KMS-11 (cell line): ENCODE results near the gene BACE2.

Experiments used
- H2AFZ ChIP-seq: fragments of 200-600 bp; sonication (generic); 2 replicates; pipeline ENCODE4 v1.6.1; 2016; ENCODE audit warnings: antibody characterized with exemption, mixed run types, low read depth
- H3K27ac ChIP-seq: fragments of 200-600 bp; sonication (generic); 2 replicates; pipeline ENCODE4 v1.6.1; 2016; ENCODE audit warnings: mild to moderate bottlenecking, mixed run types
- H3K27me3 ChIP-seq: fragments of 200-600 bp; sonication (generic); 2 replicates; pipeline ENCODE4 v1.6.1; 2017; ENCODE audit warnings: mild to moderate bottlenecking, low read depth, mixed run types, moderate library complexity; ENCODE audit not compliant: insufficient read depth
- H3K36me3 ChIP-seq: fragments of 200-600 bp; sonication (generic); 2 replicates; pipeline ENCODE4 v1.6.1; 2017; ENCODE audit warnings: mild to moderate bottlenecking, mixed run types; ENCODE audit not compliant: insufficient read depth
- H3K4me1 ChIP-seq: fragments of 200-600 bp; sonication (generic); 2 replicates; pipeline ENCODE4 v1.6.1; 2016; ENCODE audit warnings: mild to moderate bottlenecking, low read depth, mixed run types; ENCODE audit not compliant: poor library complexity, severe bottlenecking
- H3K4me2 ChIP-seq: fragments of 200-600 bp; sonication (generic); 2 replicates; pipeline ENCODE4 v1.7.0; 2016; ENCODE audit warnings: mild to moderate bottlenecking, mixed run types
- H3K4me3 ChIP-seq: fragments of 200-600 bp; sonication (generic); IDR thresholded peaks from 2 replicates; pipeline ENCODE4 v1.6.1; 2017; ENCODE audit warnings: low read depth, low read length, mixed read lengths; ENCODE audit not compliant: insufficient read depth
- H3K79me2 ChIP-seq: fragments of 200-600 bp; sonication (generic); 2 replicates; pipeline ENCODE4 v1.6.1; 2016; ENCODE audit warnings: low read depth, mixed run types; ENCODE audit not compliant: insufficient read depth
- H3K9ac ChIP-seq: fragments of 200-600 bp; sonication (generic); 2 replicates; pipeline ENCODE4 v1.6.1; 2016; ENCODE audit warnings: mild to moderate bottlenecking, mixed run types
- H4K20me1 ChIP-seq: fragments of 200-600 bp; sonication (generic); 2 replicates; pipeline ENCODE4 v1.6.1; 2016; ENCODE audit warnings: mild to moderate bottlenecking, mixed run types; ENCODE audit not compliant: insufficient read depth
- TF ChIP-seq, protein P1 (sequence below): fragments of 200-600 bp; sonication (generic); conservative IDR thresholded peaks from 2 replicates; pipeline ENCODE4 v1.6.1; 2017; ENCODE audit warnings: low read depth, mild to moderate bottlenecking, antibody characterized with exemption, low read length, moderate library complexity, mixed read lengths

The BACE2 gene

DNA sequence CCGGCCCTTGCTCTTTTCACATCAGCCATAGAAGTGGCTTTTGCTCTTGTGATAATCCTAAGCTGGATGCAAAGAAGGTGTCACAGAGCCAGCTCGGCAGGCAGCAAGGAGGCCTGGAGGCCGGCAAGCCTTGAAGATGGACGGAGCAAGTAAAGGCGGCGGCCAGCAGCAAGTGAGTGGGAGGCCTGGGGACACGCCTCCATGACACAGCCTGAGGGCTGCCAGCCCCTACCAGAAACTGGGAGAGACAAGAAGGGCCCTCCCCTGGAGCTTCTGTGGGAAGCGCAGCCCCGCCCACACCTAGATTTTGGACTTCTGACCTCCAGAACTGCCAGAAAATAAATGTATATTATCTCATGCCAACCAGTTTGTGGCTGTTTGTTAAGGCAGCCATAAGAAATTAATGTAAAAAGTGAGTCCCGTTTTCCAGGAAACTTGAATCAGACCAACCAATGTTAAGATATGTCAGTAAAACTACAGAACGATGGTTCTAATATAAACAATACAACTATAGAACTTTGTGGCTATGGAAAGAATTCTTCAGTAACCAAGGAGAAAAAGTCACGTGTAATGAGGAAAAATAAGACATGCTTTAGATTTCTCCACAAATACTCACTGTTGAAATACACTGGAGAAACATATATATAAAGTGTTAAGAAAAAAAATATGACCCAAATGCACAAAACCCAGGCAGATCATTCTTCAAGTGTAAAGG lies 49.9 kb downstream of the BACE2 start:
- H3K4me2 ChIP-seq = no peak overlapping the region
- H3K27ac ChIP-seq = no peak overlapping the region

DNA sequence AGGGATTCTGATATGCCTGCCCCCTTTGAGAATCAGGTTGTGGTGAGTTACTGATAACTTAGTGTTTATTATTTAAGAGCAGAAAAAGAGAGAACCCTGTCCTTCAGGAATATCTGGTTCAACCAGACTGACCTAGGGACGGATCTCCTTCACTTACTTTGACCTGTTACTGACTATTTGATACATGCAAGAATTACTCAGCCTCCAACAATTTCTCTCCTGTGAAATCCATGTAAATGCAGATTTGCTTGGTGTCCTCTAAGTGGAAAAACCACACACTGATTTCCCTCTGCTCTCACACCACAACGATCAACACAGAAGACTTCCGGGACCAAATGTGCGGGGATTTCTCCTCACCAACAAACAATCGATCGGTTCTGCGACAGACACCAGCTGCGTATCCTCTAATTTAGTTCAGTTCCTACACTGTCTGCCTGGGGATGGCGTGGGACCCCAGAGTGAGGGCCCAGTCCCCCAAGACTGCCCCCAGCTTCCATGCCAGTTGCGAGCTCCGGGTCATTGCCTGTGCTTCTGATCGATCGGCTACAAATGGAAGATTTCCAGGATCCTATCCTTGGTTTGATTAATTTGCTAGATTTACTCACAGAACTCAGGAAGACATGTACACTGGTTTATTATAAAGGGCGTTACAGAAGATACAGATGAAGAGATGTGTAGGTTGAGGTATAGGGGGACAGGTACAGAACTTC lies 51.7 kb downstream of the BACE2 start:
- H4K20me1 ChIP-seq = no peaks in the 10 kb centered on the region
- no peak overlapping the region for H3K4me3 ChIP-seq
- H2AFZ ChIP-seq = no peak overlapping the region
- TF ChIP-seq, protein P1, sequence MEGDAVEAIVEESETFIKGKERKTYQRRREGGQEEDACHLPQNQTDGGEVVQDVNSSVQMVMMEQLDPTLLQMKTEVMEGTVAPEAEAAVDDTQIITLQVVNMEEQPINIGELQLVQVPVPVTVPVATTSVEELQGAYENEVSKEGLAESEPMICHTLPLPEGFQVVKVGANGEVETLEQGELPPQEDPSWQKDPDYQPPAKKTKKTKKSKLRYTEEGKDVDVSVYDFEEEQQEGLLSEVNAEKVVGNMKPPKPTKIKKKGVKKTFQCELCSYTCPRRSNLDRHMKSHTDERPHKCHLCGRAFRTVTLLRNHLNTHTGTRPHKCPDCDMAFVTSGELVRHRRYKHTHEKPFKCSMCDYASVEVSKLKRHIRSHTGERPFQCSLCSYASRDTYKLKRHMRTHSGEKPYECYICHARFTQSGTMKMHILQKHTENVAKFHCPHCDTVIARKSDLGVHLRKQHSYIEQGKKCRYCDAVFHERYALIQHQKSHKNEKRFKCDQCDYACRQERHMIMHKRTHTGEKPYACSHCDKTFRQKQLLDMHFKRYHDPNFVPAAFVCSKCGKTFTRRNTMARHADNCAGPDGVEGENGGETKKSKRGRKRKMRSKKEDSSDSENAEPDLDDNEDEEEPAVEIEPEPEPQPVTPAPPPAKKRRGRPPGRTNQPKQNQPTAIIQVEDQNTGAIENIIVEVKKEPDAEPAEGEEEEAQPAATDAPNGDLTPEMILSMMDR = no peak
- no peak overlapping the region for H3K4me2 ChIP-seq
- H3K36me3 ChIP-seq = no peaks in the 10 kb centered on the region
- H3K27me3 ChIP-seq = no peaks in the 10 kb centered on the region
- H3K27ac ChIP-seq = no peak overlapping the region
- H3K9ac ChIP-seq = no peak overlapping the region
- no peaks in the 10 kb centered on the region for H3K79me2 ChIP-seq
- H3K4me1 ChIP-seq = peaks cover 20% of the 10 kb centered on the region

More for the DNA sequence above, 49.9 kb downstream of the BACE2 start:
- H3K9ac ChIP-seq = no peak overlapping the region
- no peaks in the 10 kb centered on the region for H3K36me3 ChIP-seq
- H3K4me3 ChIP-seq = no peak overlapping the region
- H3K27me3 ChIP-seq = no peaks in the 10 kb centered on the region
- H4K20me1 ChIP-seq = no peaks in the 10 kb centered on the region
- TF ChIP-seq, protein P1 = no peak
- H2AFZ ChIP-seq = no peak overlapping the region
- H3K4me1 ChIP-seq = peaks cover 20% of the 10 kb centered on the region
- H3K79me2 ChIP-seq = no peaks in the 10 kb centered on the region

- TF ChIP-seq, protein P1 = no peak
- Histone ChIP-seq H3K4me2 (no peak overlapping the region), H3K36me3 (no peaks in the 10 kb centered on the region), H3K79me2 (no peaks in the 10 kb centered on the region), H4K20me1 (no peaks in the 10 kb centered on the region), H3K9ac (no peak overlapping the region), H2AFZ (no peak overlapping the region), H3K4me3 (no peak overlapping the region), H3K27me3 (no peaks in the 10 kb centered on the region), H3K4me1 (peaks cover 16% of the 10 kb centered on the region), H3K27ac (no peak overlapping the region)
These were observed 52.3 kb downstream of the BACE2 start for GRCh38 chr21:41220208-41220733.

DNA sequence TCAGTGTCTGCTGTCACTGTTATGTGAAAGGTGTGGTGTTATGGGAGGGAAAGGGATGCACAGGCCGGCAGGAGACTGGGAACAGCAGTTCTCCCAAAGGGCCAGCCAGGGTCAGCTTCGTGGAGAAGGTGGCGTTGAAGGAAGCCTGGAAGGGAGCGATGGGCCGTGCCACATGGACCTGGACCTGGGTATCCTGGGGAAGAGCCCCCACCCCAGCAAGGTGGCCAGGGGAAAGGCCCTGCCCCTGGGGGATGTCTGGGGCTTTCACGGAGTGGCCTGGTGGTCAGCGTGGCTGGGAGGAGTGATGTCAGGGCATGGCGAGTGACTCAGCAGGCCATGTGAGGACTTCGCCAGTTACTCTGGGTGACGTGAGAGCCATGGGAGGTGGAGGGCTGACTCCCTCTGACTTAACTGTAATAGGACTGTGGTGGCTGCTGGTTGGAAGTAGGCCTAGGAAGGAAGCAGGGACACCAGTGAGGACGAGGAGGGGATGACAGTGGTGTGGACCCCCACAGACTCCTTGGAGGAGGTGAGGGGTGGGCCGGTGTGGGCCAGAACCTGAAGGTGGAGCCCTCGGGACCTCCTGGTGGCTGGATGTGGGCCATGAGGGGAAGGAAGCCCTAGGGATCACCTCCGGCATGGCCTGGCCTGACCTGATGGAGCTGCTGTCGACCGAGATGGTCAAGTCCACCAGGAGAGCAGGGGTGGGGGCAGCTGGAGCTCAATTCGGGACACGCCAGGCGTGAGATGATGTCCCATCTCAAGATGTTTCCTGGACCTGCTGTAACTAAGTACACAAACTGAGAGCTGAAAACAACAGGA lies 54.5 kb downstream of the BACE2 start:
- Histone ChIP-seq H4K20me1 (no peaks in the 10 kb centered on the region), H3K4me1 (peaks cover 11% of the 10 kb centered on the region), H3K9ac (no peak overlapping the region), H3K79me2 (no peaks in the 10 kb centered on the region), H3K27ac (no peak overlapping the region), H3K4me3 (no peak overlapping the region), H3K36me3 (no peaks in the 10 kb centered on the region), H3K27me3 (no peaks in the 10 kb centered on the region), H3K4me2 (no peak overlapping the region), H2AFZ (no peak overlapping the region)
- TF ChIP-seq, protein P1 = no peak
